ENCODE data around the gene SRSF6.

DNA sequence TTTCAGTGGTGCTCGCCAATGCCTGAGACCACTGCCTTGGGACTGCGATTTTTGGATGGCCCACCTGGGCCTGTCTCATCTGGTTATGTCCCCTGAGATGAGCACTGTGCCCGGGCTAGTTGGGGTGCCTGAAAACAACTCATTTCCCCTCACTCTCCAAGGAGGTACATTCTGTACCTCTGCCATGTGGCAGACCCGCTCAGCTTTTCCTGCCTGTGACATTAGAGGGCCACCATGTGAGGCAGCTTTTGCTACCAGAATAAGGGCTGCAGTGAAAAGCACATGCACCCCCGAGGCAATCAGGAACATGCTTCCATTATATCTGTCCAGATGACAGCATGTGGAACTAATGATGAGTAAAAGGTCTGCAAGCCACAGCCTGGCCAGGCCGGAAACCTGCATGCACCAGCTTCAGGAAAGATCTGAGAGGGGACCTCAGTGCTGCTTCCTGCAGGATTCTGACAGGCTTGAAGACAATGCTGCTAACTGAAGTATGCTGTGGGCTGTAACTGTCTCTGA, 11.3 kb upstream of the SRSF6 start:
- TF ChIP-seq, protein P1, sequence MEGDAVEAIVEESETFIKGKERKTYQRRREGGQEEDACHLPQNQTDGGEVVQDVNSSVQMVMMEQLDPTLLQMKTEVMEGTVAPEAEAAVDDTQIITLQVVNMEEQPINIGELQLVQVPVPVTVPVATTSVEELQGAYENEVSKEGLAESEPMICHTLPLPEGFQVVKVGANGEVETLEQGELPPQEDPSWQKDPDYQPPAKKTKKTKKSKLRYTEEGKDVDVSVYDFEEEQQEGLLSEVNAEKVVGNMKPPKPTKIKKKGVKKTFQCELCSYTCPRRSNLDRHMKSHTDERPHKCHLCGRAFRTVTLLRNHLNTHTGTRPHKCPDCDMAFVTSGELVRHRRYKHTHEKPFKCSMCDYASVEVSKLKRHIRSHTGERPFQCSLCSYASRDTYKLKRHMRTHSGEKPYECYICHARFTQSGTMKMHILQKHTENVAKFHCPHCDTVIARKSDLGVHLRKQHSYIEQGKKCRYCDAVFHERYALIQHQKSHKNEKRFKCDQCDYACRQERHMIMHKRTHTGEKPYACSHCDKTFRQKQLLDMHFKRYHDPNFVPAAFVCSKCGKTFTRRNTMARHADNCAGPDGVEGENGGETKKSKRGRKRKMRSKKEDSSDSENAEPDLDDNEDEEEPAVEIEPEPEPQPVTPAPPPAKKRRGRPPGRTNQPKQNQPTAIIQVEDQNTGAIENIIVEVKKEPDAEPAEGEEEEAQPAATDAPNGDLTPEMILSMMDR (IDR thresholded peaks at IDR 0.05 in 4 of 5, conservative IDR thresholded peaks at IDR 0.05 in 1 of 5), result no peak
- TF ChIP-seq POLR2A (IDR thresholded peaks at IDR 0.05), result no peak
